Activated CD8-positive, alpha-beta memory T cell treated with anti-CD3 and anti-CD28 coated beads for 1 hour (primary cell): ENCODE data around the gene ALOXE3.
"Not testable (repeated sequence)": the region's sequence is repeated elsewhere in the genome, so short reads cannot be mapped to it uniquely, and the experiment has no call there.

Experiments used
- DNase-seq, 2 donors: peaks; one replicate each; pipeline ENCODE4 v3.0.0-alpha.2; 2020; ENCODE audit warnings: low read depth in 1 of 2; ENCODE audit errors: extremely low read depth in 1 of 2

The ALOXE3 gene

GRCh38 chr17:8100763-8101162 lies 17.6 kb downstream of the ALOXE3 start:
- DNase-seq, result no peak

GRCh38 chr17:8100111-8100510 lies 18.2 kb downstream of the ALOXE3 start:
- DNase-seq, result no peak

- no peak for DNase-seq
Observed at GRCh38 chr17:8096541-8096940, 21.8 kb downstream of the ALOXE3 start.

- no peak for DNase-seq
Observed at GRCh38 chr17:8095361-8095760, 23.0 kb downstream of the ALOXE3 start.

- no peak for DNase-seq
Observed at GRCh38 chr17:8091033-8091687, 27.2 kb downstream of the ALOXE3 start.

GRCh38 chr17:8089728-8090127 lies 28.6 kb downstream of the ALOXE3 start:
- no peak for DNase-seq

- DNase-seq, result no peak
Observed at GRCh38 chr17:8087952-8088230, 30.4 kb downstream of the ALOXE3 start.

DNA sequence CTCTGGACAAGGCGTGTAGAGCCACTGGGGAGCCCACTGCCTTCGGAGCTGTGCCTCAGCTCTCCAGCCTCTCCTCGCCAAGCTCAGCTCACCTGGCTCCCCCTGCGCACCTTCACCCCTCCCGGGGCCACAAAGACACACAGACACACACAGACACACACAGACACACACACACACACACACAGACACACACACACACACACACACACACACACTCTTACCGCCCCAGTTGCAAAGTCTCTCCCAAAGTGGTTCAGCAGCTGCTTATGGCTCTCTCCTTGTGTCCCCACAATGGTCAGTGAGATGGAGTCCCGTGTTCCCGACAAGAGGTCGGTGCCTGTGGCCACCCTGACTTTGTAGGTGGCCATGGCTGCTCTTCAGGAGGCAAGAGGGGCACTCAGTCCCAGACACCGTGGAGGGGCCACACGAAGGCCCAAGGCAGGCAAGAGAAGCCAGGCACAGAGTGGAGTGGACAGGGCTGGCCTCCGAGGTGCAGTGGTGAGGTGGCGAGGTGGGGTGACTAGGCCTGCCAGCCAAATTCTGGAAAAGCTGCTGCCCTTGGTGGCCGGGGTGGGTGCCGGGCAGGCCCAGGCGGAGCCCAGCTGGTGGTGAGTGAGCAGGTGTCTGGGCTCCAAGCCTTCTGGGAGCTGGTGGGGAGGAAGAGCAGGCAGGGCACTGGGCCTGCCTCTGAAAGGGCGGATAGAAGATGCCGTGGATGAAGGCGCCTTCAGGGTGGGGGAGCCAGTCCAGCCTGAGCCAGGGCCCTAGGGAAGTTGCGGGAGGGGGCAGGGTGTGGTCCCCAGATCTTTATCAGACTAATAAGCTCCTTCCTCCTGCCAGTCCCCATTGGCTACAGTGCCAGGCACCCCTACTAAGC lies 31.0 kb downstream of the ALOXE3 start, which contains the start of gene ALOX12B:
ALOX12B (minus strand) TSS at position 642 of the 877 bp plus-strand sequence; CDS start at position 368, 274 bp downstream.
- no peak for DNase-seq

DNA sequence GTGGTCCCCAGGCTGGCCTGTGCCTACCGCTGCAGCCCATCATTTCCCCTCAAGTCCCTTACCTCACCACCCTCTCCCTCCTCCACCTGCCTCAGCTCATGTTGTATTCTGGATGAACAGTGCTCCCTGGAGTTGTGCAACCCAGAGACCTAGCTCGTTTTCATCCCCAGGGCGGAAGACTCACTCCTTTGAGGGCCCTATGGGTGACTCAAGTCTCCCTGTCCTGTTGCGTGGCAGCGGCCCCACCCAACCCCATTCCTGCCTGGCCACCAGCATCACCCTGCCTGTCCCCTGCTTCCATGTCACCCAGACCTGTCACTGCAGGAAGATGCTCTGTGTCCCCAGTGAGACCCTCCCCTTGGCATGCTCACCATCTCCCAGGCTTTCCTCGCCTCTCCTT lies 34.1 kb downstream of the ALOXE3 start:
- DNase-seq, result no peak

- no peak for DNase-seq
Observed at GRCh38 chr17:8082292-8082691, 36.0 kb downstream of the ALOXE3 start.

DNA sequence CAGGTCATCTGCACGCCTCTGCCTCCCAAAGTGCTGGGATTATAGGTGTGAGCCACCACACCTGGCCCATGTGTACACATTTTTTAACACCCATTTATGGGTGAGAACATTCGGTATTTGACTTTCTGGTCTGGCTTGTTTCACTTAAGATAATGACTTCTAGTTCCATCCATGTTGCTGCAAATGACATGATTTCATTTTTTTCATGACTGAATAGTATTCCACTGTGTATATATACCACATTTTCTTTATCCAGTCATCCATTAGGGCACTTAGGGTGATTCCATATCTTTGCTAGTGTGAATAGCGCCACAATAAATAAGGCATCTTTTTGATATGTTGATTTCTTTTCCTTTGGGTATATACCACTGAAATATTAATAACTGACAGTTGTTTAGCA lies 36.4 kb downstream of the ALOXE3 start:
- no peak for DNase-seq

- no peak for DNase-seq
Observed at GRCh38 chr17:8080799-8081219, 37.5 kb downstream of the ALOXE3 start.

GRCh38 chr17:8080208-8080798 lies 38.0 kb downstream of the ALOXE3 start:
- no peak for DNase-seq

- DNase-seq, result peak; percentile 47 to 68
Observed at GRCh38 chr17:8079291-8080207, 38.8 kb downstream of the ALOXE3 start.

DNA sequence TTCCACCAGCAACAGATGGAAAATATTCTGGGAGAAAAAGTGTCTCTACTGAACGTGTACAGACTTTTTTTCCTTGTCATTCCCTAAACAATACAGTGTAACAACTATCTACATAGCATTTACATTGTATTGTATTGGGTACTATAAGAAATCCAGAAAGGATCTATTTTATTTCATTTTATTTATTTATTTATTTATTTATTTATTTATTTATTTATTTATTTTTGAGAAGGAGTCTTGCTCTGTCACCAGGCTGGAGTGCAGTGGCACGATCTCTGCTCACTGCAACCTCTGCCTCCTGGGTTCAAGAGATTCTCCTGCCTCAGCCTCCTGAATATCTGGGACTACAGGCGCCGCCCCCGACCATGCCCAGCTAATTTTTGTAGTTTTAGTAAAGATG lies 40.4 kb downstream of the ALOXE3 start:
- DNase-seq, result not testable (repeated sequence)

GRCh38 chr17:8076502-8077266 lies 41.6 kb downstream of the ALOXE3 start:
- no peak for DNase-seq

GRCh38 chr17:8075574-8076342 lies 42.6 kb downstream of the ALOXE3 start:
- DNase-seq, result no peak

DNA sequence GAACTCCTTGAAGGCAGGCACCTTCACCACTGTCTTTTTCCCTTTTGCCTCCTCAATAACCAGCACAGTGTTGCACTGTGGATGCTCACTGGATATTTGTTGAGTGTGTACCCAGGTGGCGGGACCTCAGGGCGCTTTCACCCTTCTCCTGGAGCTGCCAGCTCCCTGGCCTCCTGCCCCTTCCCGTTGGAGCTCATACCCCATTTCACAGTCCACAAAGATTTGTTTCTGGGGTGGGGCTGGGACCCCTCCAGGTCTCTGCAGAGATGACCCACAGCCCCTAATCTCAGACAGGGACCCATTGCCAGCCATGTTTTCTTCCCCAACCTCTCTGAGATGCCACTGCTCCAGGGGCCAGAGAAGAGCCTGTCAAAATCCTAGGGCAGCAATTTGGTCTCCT lies 43.2 kb downstream of the ALOXE3 start:
- no peak for DNase-seq

GRCh38 chr17:8074554-8074953 lies 43.8 kb downstream of the ALOXE3 start:
- DNase-seq, result no peak
